Mammary epithelial cell (primary cell): Measurements from ENCODE around the gene CPNE2.

Experiments
- CTCF ChIP-seq, 2 donors: IDR thresholded peaks in 1 of 2; conservative IDR thresholded peaks in 1 of 2; 2 replicates each; pipeline ENCODE4 v1.5.1; 2011 to 2012; ENCODE audit warnings: inconsistent platforms in 2 of 2, low read length in 2 of 2, mild to moderate bottlenecking in 2 of 2, control low read depth in 1 of 2, low read depth in 1 of 2; ENCODE audit not compliant: insufficient read depth in 1 of 2; ENCODE audit errors: extremely low read depth in 1 of 2
- EZH2 ChIP-seq: IDR thresholded peaks from 2 replicates; pipeline ENCODE4 v1.6.1; 2012; ENCODE audit warnings: low read length, inconsistent platforms, borderline replicate concordance

GRCh38 chr16:57159447-57159846 is 67.1 kb downstream of the CPNE2 start:
- TF ChIP-seq EZH2 (no peak), CTCF (conservative IDR thresholded peaks at IDR 0.05 in 1 of 2, IDR thresholded peaks at IDR 0.05 in 1 of 2; ENCODE audit: extremely low read depth in 1 of 2, insufficient read depth in 1 of 2, low read depth in 1 of 2, low read length in 2 of 2) (no peak)
